NB4 (cell line): ENCODE measurements around the gene TNIP2.

Experiments
- DNase-seq: peaks from one replicate; pipeline ENCODE4 v3.0.0; 2010; ENCODE audit warnings: low read depth
- H3K4me3 ChIP-seq: one replicate; pipeline ENCODE4 v1.5.1; 2011; ENCODE audit warnings: mild to moderate bottlenecking, low read depth, low read length, moderate library complexity
- MAX ChIP-seq: IDR thresholded peaks from 2 replicates; pipeline ENCODE4 v1.6.1; 2011; ENCODE audit warnings: low read depth, low read length
- MYC ChIP-seq: IDR thresholded peaks from 2 replicates; pipeline ENCODE4 v1.6.1; 2011; ENCODE audit warnings: low read depth, low read length
- POLR2A ChIP-seq: IDR thresholded peaks from 2 replicates; pipeline ENCODE4 v1.6.1; 2011; ENCODE audit warnings: mild to moderate bottlenecking; ENCODE audit not compliant: insufficient read length; ENCODE audit errors: extremely low read depth
- TF ChIP-seq, protein P1 (sequence below): IDR thresholded peaks from one replicate; pipeline ENCODE4 v1.5.1; 2012; ENCODE audit warnings: low read depth, low read length

Gene TNIP2

GRCh38 chr4:2787230-2788100, 31.3 kb upstream of the TNIP2 start:
- no peak for TF ChIP-seq POLR2A
- TF ChIP-seq, protein P1, sequence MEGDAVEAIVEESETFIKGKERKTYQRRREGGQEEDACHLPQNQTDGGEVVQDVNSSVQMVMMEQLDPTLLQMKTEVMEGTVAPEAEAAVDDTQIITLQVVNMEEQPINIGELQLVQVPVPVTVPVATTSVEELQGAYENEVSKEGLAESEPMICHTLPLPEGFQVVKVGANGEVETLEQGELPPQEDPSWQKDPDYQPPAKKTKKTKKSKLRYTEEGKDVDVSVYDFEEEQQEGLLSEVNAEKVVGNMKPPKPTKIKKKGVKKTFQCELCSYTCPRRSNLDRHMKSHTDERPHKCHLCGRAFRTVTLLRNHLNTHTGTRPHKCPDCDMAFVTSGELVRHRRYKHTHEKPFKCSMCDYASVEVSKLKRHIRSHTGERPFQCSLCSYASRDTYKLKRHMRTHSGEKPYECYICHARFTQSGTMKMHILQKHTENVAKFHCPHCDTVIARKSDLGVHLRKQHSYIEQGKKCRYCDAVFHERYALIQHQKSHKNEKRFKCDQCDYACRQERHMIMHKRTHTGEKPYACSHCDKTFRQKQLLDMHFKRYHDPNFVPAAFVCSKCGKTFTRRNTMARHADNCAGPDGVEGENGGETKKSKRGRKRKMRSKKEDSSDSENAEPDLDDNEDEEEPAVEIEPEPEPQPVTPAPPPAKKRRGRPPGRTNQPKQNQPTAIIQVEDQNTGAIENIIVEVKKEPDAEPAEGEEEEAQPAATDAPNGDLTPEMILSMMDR, result peak; percentile 24
- peak; percentile 50 for TF ChIP-seq MYC
- TF ChIP-seq MAX, result peak; percentile 86

DNA sequence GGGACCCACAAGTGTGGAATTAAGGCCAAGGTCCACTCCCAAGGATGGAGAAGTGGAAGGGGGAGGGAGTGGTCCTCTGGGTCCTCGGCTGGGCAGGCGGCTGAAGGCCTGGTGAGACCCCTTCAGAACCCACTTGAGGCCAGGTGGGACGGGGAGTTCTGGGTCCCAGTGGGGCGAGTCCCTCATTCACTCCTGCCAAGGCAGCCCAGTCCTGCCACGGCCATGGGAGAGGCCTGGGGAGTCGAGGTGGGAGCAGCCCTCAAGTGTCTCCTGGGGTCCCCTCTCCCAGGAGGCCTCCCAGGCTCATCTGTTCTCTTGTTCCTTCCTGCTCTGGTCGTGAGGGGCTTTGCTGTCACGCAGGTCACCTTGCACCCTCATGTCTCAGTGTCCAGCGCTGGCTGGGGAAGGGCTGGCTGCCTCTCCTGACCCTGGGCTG, 30.7 kb upstream of the TNIP2 start:
- DNase-seq, result no peak
- TF ChIP-seq MAX (no peak), MYC (no peak)
- TF ChIP-seq, protein P1, result no peak
- H3K4me3 ChIP-seq, result no peak overlapping the region

More at GRCh38 chr4:2787230-2788100, 31.3 kb upstream of the TNIP2 start:
- peak; percentile 98 for DNase-seq
- no peak overlapping the region for H3K4me3 ChIP-seq

GRCh38 chr4:2786152-2786671, 30.1 kb upstream of the TNIP2 start:
- H3K4me3 ChIP-seq, result no peak overlapping the region
- TF ChIP-seq POLR2A (no peak), MAX (no peak), MYC (no peak)
- TF ChIP-seq, protein P1, result no peak
- DNase-seq, result peak; percentile 20

GRCh38 chr4:2785613-2786012, 29.5 kb upstream of the TNIP2 start:
- no peak overlapping the region for H3K4me3 ChIP-seq
- TF ChIP-seq MYC, result no peak
- TF ChIP-seq MAX, result no peak
- no peak for TF ChIP-seq POLR2A
- TF ChIP-seq, protein P1, result no peak
- peak; percentile 90 for DNase-seq

GRCh38 chr4:2783790-2784189, 27.7 kb upstream of the TNIP2 start:
- TF ChIP-seq, protein P1, result no peak
- no peak for TF ChIP-seq POLR2A
- no peak for TF ChIP-seq MYC
- no peak for DNase-seq
- no peak overlapping the region for H3K4me3 ChIP-seq
